Measurements from ENCODE around the gene BICRAL.

GRCh38 chr6:42889815-42890214 is 108.0 kb downstream of the BICRAL start:
- TF ChIP-seq CTCF (conservative IDR thresholded peaks at IDR 0.05; ENCODE audit: low read depth, low read length) (no peak), EZH2 (IDR thresholded peaks at IDR 0.05; ENCODE audit: borderline replicate concordance, low read depth, low read length, poor library complexity, severe bottlenecking) (no peak)

Measured in A673 (cell line).